WTC11 (cell line): ENCODE results near the gene NAV2. TPM values are rescaled to one million over a fixed set of nuclear protein-coding genes. Genes with fewer than 3 reads are reported as not detected.

Source experiments
- ATAC-seq: fragments of 200-7000 bp; cut with Tn5 transposase; 2 replicates; pipeline ENCODE4 v1.10.0; 2021; ENCODE audit warnings: mild to moderate bottlenecking, moderate library complexity
- CTCF ChIA-PET: fragments of 300-600 bp; sonication (Branson Sonifier 250); formaldehyde crosslinking; loops from one replicate; lab custom pipeline; 2021; ENCODE audit warnings: antibody characterized with exemption; lab: Charles Lee
- POLR2A ChIA-PET: fragments of 350-600 bp; sonication (Branson Sonifier 250); formaldehyde crosslinking; loops from one replicate; lab custom pipeline; 2021; ENCODE audit warnings: antibody characterized with exemption; lab: Charles Lee
- DNase-seq: peaks from one replicate; pipeline ENCODE4 v3.0.0; 2021; ENCODE audit warnings: low spot score
- H3K27ac Mint-ChIP-seq: 2 replicates; pipeline ENCODE4 v1.8.0; 2021; ENCODE audit warnings: mixed read lengths
- H3K27me3 Mint-ChIP-seq: 2 replicates; pipeline ENCODE4 v1.8.0; 2021; ENCODE audit warnings: low read depth, mild to moderate bottlenecking, moderate library complexity, mixed read lengths
- H3K36me3 Mint-ChIP-seq: 2 replicates; pipeline ENCODE4 v1.8.0; 2021; ENCODE audit warnings: mixed read lengths
- H3K4me1 Mint-ChIP-seq: 2 replicates; pipeline ENCODE4 v1.8.0; 2022; ENCODE audit warnings: mixed read lengths
- H3K4me3 Mint-ChIP-seq: 2 replicates; pipeline ENCODE4 v1.8.0; 2021; ENCODE audit warnings: mild to moderate bottlenecking, moderate library complexity, mixed read lengths
- H3K9me3 Mint-ChIP-seq: 2 replicates; pipeline ENCODE4 v1.8.0; 2021; ENCODE audit warnings: mixed read lengths
- ATF1 ChIP-seq: sonication (generic); formaldehyde crosslinking; IDR thresholded peaks from 2 replicates; pipeline ENCODE4 v1.8.1; 2023; ENCODE audit warnings: mild to moderate bottlenecking, moderate library complexity, missing genetic modification reagents
- CREB1 ChIP-seq: sonication (generic); formaldehyde crosslinking; IDR thresholded peaks from 2 replicates; pipeline ENCODE4 v1.8.0; 2023; ENCODE audit warnings: mild to moderate bottlenecking, missing genetic modification reagents
- CREM ChIP-seq: sonication (generic); formaldehyde crosslinking; IDR thresholded peaks from 2 replicates; pipeline ENCODE4 v1.8.1; 2022; ENCODE audit warnings: mild to moderate bottlenecking, missing genetic modification reagents, moderate library complexity
- FOXJ3 ChIP-seq: sonication (generic); formaldehyde crosslinking; IDR thresholded peaks from 2 replicates; pipeline ENCODE4 v1.9.0; 2021; ENCODE audit warnings: missing genetic modification reagents, mild to moderate bottlenecking, borderline replicate concordance
- GTF2I ChIP-seq: fragments of 250-450 bp; sonication (Bioruptor Pico); conservative IDR thresholded peaks from 2 replicates; pipeline ENCODE4 v1.4.0; 2021; ENCODE audit warnings: mild to moderate bottlenecking
- NR1H2 ChIP-seq: sonication (generic); formaldehyde crosslinking; IDR thresholded peaks from 2 replicates; pipeline ENCODE4 v1.9.0; 2021; ENCODE audit warnings: mild to moderate bottlenecking, moderate library complexity, missing genetic modification reagents
- OVOL2 ChIP-seq: fragments of 250-450 bp; sonication (Bioruptor Pico); IDR thresholded peaks from 2 replicates; pipeline ENCODE4 v1.9.0; 2021; ENCODE audit warnings: mild to moderate bottlenecking, borderline replicate concordance
- TEAD1 ChIP-seq: sonication (generic); formaldehyde crosslinking; IDR thresholded peaks from 2 replicates; pipeline ENCODE4 v1.8.0; 2022; ENCODE audit warnings: mild to moderate bottlenecking, missing genetic modification reagents
- ZNF232 ChIP-seq: sonication (generic); formaldehyde crosslinking; IDR thresholded peaks from 2 replicates; pipeline ENCODE4 v1.8.0; 2022; ENCODE audit warnings: mild to moderate bottlenecking, missing genetic modification reagents
- ZNF423 ChIP-seq: fragments of 250-450 bp; sonication (Bioruptor Pico); IDR thresholded peaks from 2 replicates; pipeline ENCODE4 v2.1.2; 2022; ENCODE audit warnings: mild to moderate bottlenecking, moderate library complexity
- total RNA-seq: library from RNA; stranded (reverse); gene quantifications from 3 replicates; pipeline ENCODE4 v1.2.3, GENCODE V29; 2021
- TF ChIP-seq, protein P1 (sequence below): fragments of 250-450 bp; sonication (Bioruptor Pico); IDR thresholded peaks from 2 replicates; pipeline ENCODE4 v1.9.0; 2021; ENCODE audit warnings: moderate library complexity, mild to moderate bottlenecking, inconsistent platforms, borderline replicate concordance
- TF ChIP-seq, protein P2 (sequence below): sonication (generic); formaldehyde crosslinking; IDR thresholded peaks from 2 replicates; pipeline ENCODE4 v1.8.0; 2023; ENCODE audit warnings: mild to moderate bottlenecking, missing genetic modification reagents
- TF ChIP-seq, protein P3 (sequence below): sonication (generic); formaldehyde crosslinking; conservative IDR thresholded peaks from 2 replicates; pipeline ENCODE4 v1.8.1; 2022; ENCODE audit warnings: mild to moderate bottlenecking, missing genetic modification reagents
- TF ChIP-seq, protein P4 (sequence below): sonication (generic); formaldehyde crosslinking; IDR thresholded peaks from 2 replicates; pipeline ENCODE4 v1.8.0; 2022; ENCODE audit warnings: missing genetic modification reagents
- TF ChIP-seq, protein P5 (sequence below): sonication (generic); formaldehyde crosslinking; IDR thresholded peaks from 2 replicates; pipeline ENCODE4 v1.8.0; 2022; ENCODE audit warnings: mild to moderate bottlenecking, missing genetic modification reagents
- TF ChIP-seq, protein P6 (sequence below): sonication (generic); formaldehyde crosslinking; IDR thresholded peaks from 2 replicates; pipeline ENCODE4 v1.8.1; 2022; ENCODE audit warnings: low read depth, missing genetic modification reagents, borderline replicate concordance

Gene NAV2
- total RNA-seq, 1 experiment from 2014 or later: 42.8 TPM

DNA sequence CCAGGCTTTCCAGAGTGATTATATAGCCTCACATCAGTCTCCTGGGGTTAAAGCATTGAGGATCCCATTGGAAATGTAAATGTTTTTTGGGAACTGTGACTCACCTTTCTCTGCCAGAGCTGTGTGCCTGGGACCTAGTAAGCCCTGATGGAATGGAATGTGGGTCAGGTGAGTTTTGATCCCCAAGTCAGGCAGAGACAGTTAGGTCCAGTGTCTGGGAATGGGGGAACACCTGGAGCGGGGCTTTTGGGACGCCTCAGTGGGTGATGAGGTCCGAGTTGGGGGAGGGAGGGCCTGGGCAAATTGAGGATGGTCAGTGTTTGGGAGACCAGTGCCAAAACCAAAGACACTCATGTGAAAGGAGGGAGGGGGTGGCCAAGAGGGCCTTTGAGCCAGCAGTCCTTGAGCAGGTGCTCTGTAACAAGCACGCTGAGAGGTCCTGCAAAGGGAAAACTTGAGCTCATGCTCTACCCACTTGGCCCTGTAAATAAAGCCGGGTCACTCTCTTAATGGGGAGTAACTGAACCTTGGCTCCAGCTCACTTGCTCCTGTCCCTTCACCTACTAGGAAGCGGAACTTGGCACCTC is 104.7 kb downstream of the NAV2 start:
- Mint-ChIP-seq H3K27ac (peak overlapping the region; percentile 96), H3K9me3 (no peaks in the 10 kb centered on the region), H3K36me3 (peaks cover 15% of the 10 kb centered on the region), H3K4me1 (peaks cover 92% of the 10 kb centered on the region), H3K27me3 (no peaks in the 10 kb centered on the region), H3K4me3 (peak overlapping the region; percentile 53)
- CTCF ChIA-PET: interaction anchor here (0.5 to 3.2 kb wide), 8 partner anchors 10 to 316 kb away, joined by 3 to 26 read pairs (median 3); no protein-coding TSS in a partner anchor
- ATAC-seq: peak; percentile 79
- POLR2A ChIA-PET: interaction anchor here (0.7 to 0.8 kb wide), 3 partner anchors 10 to 87 kb away, joined by 4 to 5 read pairs (median 4); no protein-coding TSS in a partner anchor
- DNase-seq: peak; percentile 49
- TF ChIP-seq ZNF423 (CRISPR knock-in tag): 0 out of 2 replicates have a peak, but pooled peaks have one; percentile 66
- TF ChIP-seq, protein P1, sequence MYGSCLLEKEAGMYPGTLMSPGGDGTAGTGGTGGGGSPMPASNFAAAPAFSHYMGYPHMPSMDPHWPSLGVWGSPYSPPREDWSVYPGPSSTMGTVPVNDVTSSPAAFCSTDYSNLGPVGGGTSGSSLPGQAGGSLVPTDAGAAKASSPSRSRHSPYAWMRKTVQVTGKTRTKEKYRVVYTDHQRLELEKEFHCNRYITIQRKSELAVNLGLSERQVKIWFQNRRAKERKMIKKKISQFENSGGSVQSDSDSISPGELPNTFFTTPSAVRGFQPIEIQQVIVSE: no peak
- no peak for TF ChIP-seq NR1H2
- TF ChIP-seq, protein P2, sequence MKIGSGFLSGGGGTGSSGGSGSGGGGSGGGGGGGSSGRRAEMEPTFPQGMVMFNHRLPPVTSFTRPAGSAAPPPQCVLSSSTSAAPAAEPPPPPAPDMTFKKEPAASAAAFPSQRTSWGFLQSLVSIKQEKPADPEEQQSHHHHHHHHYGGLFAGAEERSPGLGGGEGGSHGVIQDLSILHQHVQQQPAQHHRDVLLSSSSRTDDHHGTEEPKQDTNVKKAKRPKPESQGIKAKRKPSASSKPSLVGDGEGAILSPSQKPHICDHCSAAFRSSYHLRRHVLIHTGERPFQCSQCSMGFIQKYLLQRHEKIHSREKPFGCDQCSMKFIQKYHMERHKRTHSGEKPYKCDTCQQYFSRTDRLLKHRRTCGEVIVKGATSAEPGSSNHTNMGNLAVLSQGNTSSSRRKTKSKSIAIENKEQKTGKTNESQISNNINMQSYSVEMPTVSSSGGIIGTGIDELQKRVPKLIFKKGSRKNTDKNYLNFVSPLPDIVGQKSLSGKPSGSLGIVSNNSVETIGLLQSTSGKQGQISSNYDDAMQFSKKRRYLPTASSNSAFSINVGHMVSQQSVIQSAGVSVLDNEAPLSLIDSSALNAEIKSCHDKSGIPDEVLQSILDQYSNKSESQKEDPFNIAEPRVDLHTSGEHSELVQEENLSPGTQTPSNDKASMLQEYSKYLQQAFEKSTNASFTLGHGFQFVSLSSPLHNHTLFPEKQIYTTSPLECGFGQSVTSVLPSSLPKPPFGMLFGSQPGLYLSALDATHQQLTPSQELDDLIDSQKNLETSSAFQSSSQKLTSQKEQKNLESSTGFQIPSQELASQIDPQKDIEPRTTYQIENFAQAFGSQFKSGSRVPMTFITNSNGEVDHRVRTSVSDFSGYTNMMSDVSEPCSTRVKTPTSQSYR (CRISPR knock-in tag): 0 out of 2 replicates have a peak, but pooled peaks have one; percentile 41
- no peak for TF ChIP-seq GTF2I (CRISPR knock-in tag)
- TF ChIP-seq, protein P3, sequence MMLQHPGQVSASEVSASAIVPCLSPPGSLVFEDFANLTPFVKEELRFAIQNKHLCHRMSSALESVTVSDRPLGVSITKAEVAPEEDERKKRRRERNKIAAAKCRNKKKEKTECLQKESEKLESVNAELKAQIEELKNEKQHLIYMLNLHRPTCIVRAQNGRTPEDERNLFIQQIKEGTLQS (CRISPR knock-in tag): no peak
- TF ChIP-seq CREM (CRISPR knock-in tag): 0 out of 2 replicates have a peak, but pooled peaks have one; percentile 21
- TF ChIP-seq FOXJ3 (CRISPR knock-in tag): no peak
- peak; percentile 60; the same call in 1 of the 2 replicates for TF ChIP-seq TEAD1 (CRISPR knock-in tag)
- TF ChIP-seq, protein P4, sequence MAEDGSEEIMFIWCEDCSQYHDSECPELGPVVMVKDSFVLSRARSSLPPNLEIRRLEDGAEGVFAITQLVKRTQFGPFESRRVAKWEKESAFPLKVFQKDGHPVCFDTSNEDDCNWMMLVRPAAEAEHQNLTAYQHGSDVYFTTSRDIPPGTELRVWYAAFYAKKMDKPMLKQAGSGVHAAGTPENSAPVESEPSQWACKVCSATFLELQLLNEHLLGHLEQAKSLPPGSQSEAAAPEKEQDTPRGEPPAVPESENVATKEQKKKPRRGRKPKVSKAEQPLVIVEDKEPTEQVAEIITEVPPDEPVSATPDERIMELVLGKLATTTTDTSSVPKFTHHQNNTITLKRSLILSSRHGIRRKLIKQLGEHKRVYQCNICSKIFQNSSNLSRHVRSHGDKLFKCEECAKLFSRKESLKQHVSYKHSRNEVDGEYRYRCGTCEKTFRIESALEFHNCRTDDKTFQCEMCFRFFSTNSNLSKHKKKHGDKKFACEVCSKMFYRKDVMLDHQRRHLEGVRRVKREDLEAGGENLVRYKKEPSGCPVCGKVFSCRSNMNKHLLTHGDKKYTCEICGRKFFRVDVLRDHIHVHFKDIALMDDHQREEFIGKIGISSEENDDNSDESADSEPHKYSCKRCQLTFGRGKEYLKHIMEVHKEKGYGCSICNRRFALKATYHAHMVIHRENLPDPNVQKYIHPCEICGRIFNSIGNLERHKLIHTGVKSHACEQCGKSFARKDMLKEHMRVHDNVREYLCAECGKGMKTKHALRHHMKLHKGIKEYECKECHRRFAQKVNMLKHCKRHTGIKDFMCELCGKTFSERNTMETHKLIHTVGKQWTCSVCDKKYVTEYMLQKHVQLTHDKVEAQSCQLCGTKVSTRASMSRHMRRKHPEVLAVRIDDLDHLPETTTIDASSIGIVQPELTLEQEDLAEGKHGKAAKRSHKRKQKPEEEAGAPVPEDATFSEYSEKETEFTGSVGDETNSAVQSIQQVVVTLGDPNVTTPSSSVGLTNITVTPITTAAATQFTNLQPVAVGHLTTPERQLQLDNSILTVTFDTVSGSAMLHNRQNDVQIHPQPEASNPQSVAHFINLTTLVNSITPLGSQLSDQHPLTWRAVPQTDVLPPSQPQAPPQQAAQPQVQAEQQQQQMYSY (CRISPR knock-in tag): peak; percentile 67
- TF ChIP-seq ZNF232 (CRISPR knock-in tag): no peak
- no peak for TF ChIP-seq CREB1
- no peak for TF ChIP-seq ATF1

DNA sequence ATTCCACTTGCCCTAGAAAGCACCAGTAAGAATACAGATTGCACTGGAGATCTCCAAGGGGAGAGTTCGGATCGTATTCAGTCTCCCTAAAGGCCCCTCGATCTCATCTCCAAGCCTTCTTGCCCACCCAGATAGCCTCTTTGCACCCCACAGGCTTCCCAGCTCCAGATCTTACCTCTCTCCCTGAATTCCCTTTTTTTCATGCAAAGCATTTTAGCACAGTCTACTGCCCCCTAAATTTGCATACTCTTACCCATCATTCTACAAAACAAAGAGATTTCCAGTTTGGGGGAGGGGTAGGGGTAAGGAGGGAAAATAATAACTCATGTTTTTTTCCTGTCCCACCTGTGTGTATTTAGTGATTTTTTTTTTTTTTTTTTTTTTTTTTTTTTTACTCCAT is 105.2 kb downstream of the NAV2 start:
- ChIA-PET POLR2A (interaction anchor here (0.7 to 1.3 kb wide), 4 partner anchors 9 to 86 kb away, joined by 4 to 5 read pairs (median 4); no protein-coding TSS in a partner anchor), CTCF (interaction anchor here (0.7 to 3.2 kb wide), 7 partner anchors 10 to 316 kb away, joined by 3 to 26 read pairs (median 3); no protein-coding TSS in a partner anchor)
- ATAC-seq (peak; percentile 42), DNase-seq (peak; percentile 38)
- Mint-ChIP-seq H3K4me3 (peak overlapping the region; percentile 53), H3K9me3 (no peaks in the 10 kb centered on the region), H3K27me3 (no peaks in the 10 kb centered on the region), H3K27ac (peak overlapping the region; percentile 96), H3K4me1 (peaks cover 90% of the 10 kb centered on the region), H3K36me3 (peaks cover 15% of the 10 kb centered on the region)
- no peak for TF ChIP-seq OVOL2
- TF ChIP-seq, protein P4 (CRISPR knock-in tag): peak; percentile 95
- TF ChIP-seq, protein P5, sequence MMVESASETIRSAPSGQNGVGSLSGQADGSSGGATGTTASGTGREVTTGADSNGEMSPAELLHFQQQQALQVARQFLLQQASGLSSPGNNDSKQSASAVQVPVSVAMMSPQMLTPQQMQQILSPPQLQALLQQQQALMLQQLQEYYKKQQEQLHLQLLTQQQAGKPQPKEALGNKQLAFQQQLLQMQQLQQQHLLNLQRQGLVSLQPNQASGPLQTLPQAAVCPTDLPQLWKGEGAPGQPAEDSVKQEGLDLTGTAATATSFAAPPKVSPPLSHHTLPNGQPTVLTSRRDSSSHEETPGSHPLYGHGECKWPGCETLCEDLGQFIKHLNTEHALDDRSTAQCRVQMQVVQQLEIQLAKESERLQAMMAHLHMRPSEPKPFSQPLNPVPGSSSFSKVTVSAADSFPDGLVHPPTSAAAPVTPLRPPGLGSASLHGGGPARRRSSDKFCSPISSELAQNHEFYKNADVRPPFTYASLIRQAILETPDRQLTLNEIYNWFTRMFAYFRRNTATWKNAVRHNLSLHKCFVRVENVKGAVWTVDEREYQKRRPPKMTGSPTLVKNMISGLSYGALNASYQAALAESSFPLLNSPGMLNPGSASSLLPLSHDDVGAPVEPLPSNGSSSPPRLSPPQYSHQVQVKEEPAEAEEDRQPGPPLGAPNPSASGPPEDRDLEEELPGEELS (CRISPR knock-in tag): peak; percentile 55; the same call in 1 of the 2 replicates
- TF ChIP-seq, protein P6, sequence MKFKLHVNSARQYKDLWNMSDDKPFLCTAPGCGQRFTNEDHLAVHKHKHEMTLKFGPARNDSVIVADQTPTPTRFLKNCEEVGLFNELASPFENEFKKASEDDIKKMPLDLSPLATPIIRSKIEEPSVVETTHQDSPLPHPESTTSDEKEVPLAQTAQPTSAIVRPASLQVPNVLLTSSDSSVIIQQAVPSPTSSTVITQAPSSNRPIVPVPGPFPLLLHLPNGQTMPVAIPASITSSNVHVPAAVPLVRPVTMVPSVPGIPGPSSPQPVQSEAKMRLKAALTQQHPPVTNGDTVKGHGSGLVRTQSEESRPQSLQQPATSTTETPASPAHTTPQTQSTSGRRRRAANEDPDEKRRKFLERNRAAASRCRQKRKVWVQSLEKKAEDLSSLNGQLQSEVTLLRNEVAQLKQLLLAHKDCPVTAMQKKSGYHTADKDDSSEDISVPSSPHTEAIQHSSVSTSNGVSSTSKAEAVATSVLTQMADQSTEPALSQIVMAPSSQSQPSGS (CRISPR knock-in tag): no peak
